GM12873 (cell line): Measurements from ENCODE around the gene NUP50.

Experiments
- CTCF ChIP-seq: IDR thresholded peaks from 2 replicates; pipeline ENCODE4 v1.5.1; 2012; ENCODE audit warnings: low read depth, mild to moderate bottlenecking, moderate library complexity, low read length, control low read depth; ENCODE audit not compliant: insufficient read depth; ENCODE audit errors: missing control alignments

Gene NUP50

DNA sequence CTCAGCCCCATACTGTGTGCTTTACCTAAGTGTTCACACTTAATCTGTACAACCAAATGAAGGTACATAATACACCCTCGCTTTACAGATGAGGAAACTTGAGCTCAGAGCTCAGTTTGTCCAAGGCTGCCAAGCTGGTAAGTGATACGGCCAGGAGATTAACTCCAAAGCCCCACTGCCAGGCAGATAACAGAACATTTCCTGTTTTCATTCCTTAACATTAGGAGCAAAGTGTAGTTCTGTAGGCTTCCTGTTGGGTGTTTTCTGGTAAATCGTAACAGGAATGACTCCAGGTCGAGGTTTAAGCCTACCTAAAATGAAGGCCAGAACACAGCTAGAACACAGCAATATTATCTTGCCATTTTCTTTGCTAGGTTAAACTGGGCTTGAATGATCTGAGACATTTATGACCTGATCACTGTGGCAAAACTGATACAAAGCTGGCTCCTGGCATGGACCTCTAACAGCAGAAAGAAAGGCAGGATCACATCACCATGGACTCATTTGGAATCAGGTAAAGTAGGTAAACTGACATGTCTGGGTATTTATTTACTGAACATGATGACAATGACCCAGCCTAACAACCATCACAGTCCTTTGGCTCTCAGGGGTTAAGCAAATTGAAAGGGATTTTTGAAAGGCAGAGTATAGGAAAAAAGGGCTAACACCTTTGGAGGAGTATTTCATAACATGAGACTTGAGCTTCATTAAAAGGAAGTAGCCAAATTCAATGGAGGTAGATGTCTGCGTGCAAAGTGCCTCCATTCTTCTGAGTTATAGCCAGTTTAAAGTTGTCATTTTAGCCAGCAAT, 3.9 kb upstream of the NUP50 start:
- no peak for TF ChIP-seq CTCF

DNA sequence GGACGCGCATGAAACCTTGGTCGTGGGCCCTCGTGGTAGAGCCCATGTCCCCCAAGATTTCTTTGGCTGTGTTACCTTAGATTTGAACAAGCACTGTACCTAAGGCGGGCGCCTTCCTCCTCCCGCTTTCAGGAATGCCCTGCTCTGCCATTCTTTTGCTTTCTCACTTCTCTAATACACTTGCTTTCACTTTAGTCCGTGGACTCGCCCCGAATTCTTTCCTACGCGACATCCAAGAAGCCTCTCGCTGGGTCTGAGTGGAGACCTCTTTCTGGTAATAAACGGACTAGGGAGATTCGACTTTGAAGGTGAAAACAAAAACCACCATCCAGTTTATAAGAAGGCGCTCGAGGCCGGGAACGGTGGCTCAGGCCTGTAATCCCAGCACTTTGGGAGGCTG, 1.2 kb upstream of the NUP50 start:
- no peak for TF ChIP-seq CTCF

GRCh38 chr22:45163099-45163450, 650 bp upstream of the NUP50 start:
- no peak for TF ChIP-seq CTCF

- no peak for TF ChIP-seq CTCF
These were observed 754 bp downstream of the NUP50 start for GRCh38 chr22:45164270-45165088.

GRCh38 chr22:45166932-45167331, 3.2 kb downstream of the NUP50 start:
- TF ChIP-seq CTCF, result no peak

DNA sequence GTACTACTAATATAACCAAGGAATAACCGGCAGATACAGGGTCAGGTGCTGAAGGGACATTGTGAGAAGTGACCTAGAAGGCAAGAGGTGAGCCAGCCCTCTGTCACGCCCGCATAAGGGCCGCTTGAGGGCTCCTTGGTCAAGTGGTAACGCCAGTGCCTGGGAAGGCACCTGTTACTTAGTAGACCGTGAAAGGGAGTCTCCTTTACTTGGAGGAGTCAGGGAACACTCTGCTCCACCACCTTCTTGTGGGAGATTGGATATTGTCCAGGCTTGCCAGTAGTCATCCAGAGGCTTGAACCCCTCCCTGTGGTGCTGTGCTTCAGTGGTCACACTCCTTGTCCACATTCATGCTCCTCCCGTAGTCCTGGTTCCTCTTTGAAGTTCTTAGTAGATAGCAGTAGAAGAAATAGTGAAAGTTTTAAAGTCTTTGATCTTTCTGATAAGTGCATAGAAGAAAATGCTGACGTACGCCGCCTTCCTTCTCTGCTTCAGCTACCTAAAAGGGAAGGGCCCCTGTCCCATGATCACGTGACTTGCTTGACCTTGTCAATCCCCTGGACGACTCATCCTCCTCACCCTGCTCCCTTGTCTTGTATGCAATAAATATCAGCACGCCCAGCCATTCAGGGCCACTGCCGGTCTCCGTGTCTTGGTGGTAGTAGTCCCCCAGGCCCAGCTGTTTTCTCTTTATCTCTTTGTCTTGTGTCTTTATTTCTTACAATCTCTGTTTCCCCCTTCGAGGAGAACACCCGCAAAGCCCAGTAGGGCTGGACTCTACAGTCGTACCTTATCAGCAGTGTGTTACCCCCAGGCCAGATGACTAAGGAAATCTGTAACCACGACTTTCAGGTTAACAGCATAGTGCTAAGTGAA, 6.1 kb downstream of the NUP50 start:
- no peak for TF ChIP-seq CTCF

- no peak for TF ChIP-seq CTCF
These were observed 8.1 kb downstream of the NUP50 start for GRCh38 chr22:45171830-45172229.
